ENCODE results near the gene SETD3.

Gene SETD3

GRCh38 chr14:99384450-99385417 lies 95.9 kb downstream of the SETD3 start:
- DNase-seq: no peak

GRCh38 chr14:99383472-99384449 lies 96.9 kb downstream of the SETD3 start:
- no peak for DNase-seq

DNA sequence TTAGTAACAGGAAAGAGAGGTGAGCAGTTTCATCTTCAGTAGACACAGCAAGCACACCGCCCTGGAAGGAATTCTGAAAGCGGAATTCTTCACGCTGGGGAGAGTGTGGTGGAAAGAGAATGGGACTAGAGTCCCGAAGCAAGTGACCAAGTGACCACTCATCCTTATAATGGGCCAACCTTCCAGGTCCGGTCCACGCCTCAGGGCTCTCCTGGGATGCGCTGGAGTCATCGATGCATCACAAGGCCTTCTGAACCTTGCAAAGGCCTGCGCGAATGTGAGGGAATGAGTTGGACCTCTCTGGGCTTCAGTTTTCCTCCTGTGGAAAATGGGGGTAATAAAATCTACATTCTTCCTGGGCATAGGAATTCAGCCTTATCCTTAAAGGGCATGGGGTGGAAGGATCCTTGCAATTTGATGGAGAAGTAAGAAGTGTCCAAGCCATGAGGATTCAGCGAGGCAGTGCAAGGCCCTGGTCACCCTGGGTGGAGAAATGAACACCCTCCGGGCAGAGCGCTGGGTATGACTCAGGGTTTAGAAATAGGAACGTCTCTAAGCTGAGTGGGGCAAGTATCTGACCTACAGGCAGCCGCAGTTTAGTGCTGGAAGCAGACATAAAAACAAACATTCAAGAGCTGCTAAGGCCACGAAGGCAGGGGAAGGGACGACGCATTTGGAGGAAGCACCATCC lies 97.7 kb downstream of the SETD3 start:
- DNase-seq: no peak

DNA sequence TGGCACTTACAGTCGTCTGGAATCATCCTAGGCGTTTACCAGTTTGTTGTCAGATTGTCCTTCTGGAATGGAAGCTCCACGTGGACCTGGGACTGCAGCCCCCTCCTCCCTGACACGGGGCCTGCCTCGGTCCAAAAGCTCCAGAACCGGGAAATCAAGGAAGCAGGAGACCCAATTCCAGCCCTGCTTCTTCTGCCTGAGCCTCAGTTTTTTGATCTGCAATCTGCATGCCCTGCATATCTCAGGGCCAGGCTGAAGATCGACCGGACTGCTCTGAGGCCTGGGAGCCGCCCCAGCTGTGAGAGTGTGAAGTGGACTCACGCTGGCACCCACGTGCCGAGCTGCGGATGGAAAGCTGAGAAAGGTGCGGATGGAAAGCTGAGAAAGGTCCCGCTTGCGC lies 98.6 kb downstream of the SETD3 start:
- no peak for DNase-seq

DNA sequence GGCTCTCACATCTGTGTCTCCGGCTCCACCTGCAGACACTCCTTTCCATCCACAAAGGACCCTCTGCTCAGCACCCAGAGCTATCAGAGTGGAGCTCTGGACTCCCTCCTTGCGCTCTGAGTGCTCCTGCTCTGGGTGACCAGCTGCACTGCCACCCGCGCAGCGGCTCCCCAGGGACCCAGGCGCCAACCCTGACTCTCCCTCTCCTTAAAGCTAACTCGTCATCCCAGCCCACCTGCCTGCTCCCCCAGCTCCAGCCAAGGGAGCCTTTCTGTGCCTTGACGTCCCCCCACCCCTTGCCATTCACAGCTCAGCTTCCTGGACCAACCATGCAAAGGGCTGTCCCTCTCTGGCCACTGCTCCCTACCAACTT lies 99.0 kb downstream of the SETD3 start:
- peak; percentile 10 for DNase-seq

DNA sequence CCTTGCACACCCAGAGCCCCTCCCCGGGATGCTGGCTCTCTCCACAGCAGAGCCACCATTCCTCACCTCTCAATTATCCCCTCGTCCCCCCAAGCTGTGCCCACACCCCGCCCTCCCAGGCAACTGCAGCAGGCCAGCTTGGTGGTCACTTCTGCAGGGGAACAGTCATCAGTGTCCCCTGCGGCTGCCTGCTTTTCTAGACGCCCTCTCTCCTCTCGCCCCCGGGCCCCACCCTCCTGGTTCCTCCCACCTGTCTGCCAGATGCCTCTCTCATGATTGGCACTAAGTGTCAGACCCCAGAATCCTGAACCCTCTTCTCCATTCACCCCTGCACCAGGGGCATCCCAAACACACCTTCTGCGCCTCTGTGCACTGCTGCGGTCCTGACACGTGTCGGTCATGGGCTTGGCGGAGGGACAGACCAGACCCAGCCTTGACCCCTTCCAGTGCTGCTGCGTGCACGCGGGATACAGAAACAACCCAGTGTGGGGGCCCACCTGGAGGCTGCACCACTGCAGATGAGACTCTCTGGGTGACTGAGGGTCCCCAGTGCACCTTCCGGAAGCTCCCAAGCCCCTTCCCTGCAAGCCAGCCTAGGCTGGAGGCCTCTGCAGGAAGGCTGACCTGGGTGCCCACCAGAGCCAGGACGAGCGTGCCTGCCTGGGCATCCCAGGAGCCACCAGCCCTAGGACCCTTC lies 99.5 kb downstream of the SETD3 start:
- no peak for DNase-seq

GRCh38 chr14:99380402-99380801 lies 100.3 kb downstream of the SETD3 start:
- DNase-seq: no peak

DNA sequence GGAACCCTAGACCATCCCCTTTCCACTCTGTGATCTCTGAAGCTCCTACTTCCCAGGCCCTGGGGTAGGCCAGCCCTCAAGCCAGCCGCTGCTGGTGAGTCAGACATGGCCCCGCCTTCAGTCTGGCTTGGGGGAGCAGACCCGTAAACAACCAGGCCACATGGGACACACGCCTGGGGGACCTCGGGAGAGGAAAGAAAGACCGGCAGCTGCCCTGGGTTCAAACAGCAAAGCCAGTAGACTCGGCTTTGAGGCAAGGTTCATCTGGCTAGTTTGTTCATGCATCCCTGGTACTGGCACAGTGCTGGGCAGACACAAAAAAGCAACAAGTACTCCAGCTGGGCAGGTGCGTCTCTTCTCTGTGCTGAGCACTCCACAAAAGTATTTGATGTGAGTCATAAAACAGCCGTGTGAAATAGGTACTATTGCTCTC lies 101.9 kb downstream of the SETD3 start:
- no peak for DNase-seq

GRCh38 chr14:99377951-99378350 lies 102.7 kb downstream of the SETD3 start:
- no peak for DNase-seq

GRCh38 chr14:99374964-99375363 lies 105.7 kb downstream of the SETD3 start:
- DNase-seq: no peak

- no peak for DNase-seq
These were observed 116.9 kb downstream of the SETD3 start for GRCh38 chr14:99363616-99364290.

- no peak for DNase-seq
These were observed 117.6 kb downstream of the SETD3 start for GRCh38 chr14:99363051-99363450.

- no peak for DNase-seq
These were observed 119.0 kb downstream of the SETD3 start for GRCh38 chr14:99361596-99362215.

DNA sequence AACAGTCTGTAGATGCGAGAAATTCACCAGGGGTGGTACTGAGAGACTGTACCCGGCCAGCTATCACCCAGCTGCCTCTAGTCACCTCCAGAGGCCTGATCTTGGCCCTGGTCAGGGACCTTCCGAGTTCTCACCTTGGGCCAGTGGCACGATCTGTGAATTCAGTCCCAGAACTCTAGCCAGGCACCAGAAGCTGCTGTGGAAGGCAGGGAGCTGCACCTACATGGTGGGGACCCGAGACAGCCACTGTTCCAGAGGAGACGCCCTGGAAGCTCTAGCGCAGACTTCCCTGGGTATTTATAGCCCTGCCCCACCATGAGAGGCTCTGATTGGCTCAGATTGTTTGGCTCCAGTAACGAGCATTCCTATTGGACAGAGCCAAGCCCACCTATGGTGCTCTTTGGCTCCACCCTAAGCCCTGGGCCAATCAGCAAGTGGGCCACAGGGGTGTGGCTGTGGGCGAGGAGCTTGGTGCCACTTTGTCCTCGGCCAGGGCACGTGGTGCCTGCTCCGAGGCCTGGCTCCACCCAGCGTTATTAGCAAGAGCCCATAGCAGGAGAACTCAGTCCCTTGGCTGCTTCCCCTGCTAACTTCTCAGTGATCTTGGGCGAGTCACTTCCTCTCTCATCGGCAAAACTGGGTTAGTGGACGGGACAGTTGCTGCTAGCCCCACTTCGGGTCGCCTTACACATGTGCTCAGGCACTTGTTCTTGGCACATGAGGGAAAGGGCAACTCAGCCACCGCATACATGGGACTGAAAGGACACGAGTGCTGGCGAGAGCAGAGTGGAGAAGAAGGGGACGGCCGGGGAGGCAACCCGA lies 119.7 kb downstream of the SETD3 start:
- peak; percentile 4 for DNase-seq

- no peak for DNase-seq
These were observed 120.8 kb downstream of the SETD3 start for GRCh38 chr14:99359906-99360305.

GRCh38 chr14:99357916-99358390 lies 122.7 kb downstream of the SETD3 start:
- no peak for DNase-seq

DNA sequence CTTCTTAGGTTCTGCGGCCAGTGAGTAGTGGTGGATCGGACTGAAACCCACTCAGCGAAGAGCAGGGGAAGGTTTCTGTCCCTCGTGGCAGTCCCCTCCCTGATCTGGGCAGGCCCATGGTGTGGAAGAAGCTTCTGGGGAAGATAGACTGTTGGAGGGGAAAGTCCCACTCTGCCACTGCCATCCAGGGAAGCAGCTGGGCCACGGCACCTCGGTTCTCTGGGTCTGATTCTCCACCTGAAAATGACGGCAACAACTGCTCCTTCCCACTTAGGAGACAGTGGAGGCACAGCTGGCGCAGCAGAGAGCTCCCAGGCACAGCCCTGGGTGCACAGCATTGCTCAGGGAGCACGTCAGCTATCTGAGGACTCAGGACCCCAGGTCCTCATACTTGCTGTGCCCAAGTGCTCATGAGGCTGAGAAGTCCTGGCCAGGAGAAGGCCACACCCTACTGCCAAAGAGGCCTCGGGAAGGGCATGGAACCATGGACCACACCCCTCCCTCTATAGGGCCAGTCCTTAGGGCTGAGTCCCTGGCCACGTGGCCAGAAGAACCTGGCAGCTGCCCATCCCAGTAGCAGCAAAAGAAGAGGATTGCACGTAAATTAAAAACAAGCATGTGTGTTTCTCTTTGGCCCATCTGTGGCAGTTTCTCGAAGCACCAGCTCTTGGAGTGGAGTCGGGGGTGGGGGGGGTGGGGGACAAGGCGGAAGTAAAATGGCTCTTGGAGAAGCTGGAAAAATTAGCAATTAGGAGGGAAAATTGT lies 123.3 kb downstream of the SETD3 start:
- no peak for DNase-seq

GRCh38 chr14:99356031-99356608 lies 124.5 kb downstream of the SETD3 start:
- DNase-seq: no peak
